DOHH2 (cell line): ENCODE results near the gene SLC6A3.

ENCODE experiments used
- H3F3A ChIP-seq: fragments of 200-600 bp; sonication (generic), shearing (Covaris generic); 2 replicates; pipeline ENCODE4 v1.6.0; 2016; ENCODE audit warnings: antibody characterized with exemption, mild to moderate bottlenecking; ENCODE audit not compliant: control insufficient read depth, insufficient read depth
- H3K27ac ChIP-seq: fragments of 200-600 bp; sonication (generic); 2 replicates; pipeline ENCODE4 v1.5.1; 2014; ENCODE audit warnings: low read depth, mild to moderate bottlenecking, low read length, moderate library complexity
- H3K27me3 ChIP-seq: fragments of 200-600 bp; sonication (generic); 2 replicates; pipeline ENCODE4 v1.6.1; 2014; ENCODE audit warnings: mild to moderate bottlenecking, low read length, mixed read lengths; ENCODE audit not compliant: control insufficient read depth
- H3K36me3 ChIP-seq: fragments of 200-600 bp; sonication (generic); 2 replicates; pipeline ENCODE4 v1.6.1; 2014; ENCODE audit warnings: mild to moderate bottlenecking, low read length, moderate library complexity, mixed read lengths; ENCODE audit not compliant: control insufficient read depth
- H3K4me1 ChIP-seq: fragments of 200-600 bp; sonication (generic); 2 replicates; pipeline ENCODE4 v1.6.1; 2014; ENCODE audit warnings: mild to moderate bottlenecking, low read length, mixed read lengths; ENCODE audit not compliant: control insufficient read depth
- H3K4me2 ChIP-seq: fragments of 200-600 bp; sonication (generic); 2 replicates; pipeline ENCODE4 v1.6.0; 2014; ENCODE audit warnings: mild to moderate bottlenecking, low read length, moderate library complexity
- H3K4me3 ChIP-seq: fragments of 200-600 bp; sonication (generic); 2 replicates; pipeline ENCODE4 v1.5.1; 2014; ENCODE audit warnings: mild to moderate bottlenecking, low read length, mixed read lengths
- H3K79me2 ChIP-seq: fragments of 200-600 bp; sonication (generic); 2 replicates; pipeline ENCODE4 v1.6.1; 2014; ENCODE audit warnings: mild to moderate bottlenecking, low read length, mixed read lengths; ENCODE audit not compliant: control insufficient read depth
- H3K9me2 ChIP-seq: fragments of 200-600 bp; sonication (generic); replicated peaks from 2 replicates; pipeline ENCODE4 v1.6.1; 2014; ENCODE audit warnings: mild to moderate bottlenecking, low read length, mixed read lengths; ENCODE audit not compliant: control insufficient read depth
- H3K9me3 ChIP-seq: fragments of 200-600 bp; sonication (generic); 2 replicates; pipeline ENCODE4 v1.6.1; 2014; ENCODE audit warnings: antibody characterized with exemption, low read length, mixed read lengths; ENCODE audit not compliant: control insufficient read depth, insufficient read depth
- H4K20me1 ChIP-seq: fragments of 200-600 bp; sonication (generic); 2 replicates; pipeline ENCODE4 v1.6.0; 2014; ENCODE audit warnings: low read depth, mild to moderate bottlenecking, antibody characterized with exemption, low read length, moderate library complexity; ENCODE audit not compliant: control insufficient read depth, insufficient read depth
- CTCF ChIP-seq: fragments of 200-600 bp; sonication (generic); IDR thresholded peaks from one replicate; pipeline ENCODE4 v1.5.1; 2014; ENCODE audit warnings: antibody characterized with exemption, mild to moderate bottlenecking, low read depth, low read length; ENCODE audit not compliant: poor library complexity, severe bottlenecking
- EZH2phosphoT487 ChIP-seq: fragments of 200-600 bp; sonication (generic); IDR thresholded peaks from 2 replicates; pipeline ENCODE4 v1.6.1; 2017; ENCODE audit warnings: borderline replicate concordance, mild to moderate bottlenecking, antibody characterized with exemption, low read length, moderate library complexity, mixed read lengths

The SLC6A3 gene

GRCh38 chr5:1405121-1405520 is 40.1 kb downstream of the SLC6A3 start:
- Histone ChIP-seq H3K36me3 (no peaks in the 10 kb centered on the region), H3K27ac (no peak overlapping the region), H3K27me3 (no peaks in the 10 kb centered on the region), H3K79me2 (no peaks in the 10 kb centered on the region), H3K4me3 (no peak overlapping the region), H3F3A (no peaks in the 10 kb centered on the region), H4K20me1 (no peaks in the 10 kb centered on the region), H3K9me2 (no peaks in the 10 kb centered on the region), H3K4me2 (no peak overlapping the region), H3K9me3 (no peaks in the 10 kb centered on the region), H3K4me1 (no peaks in the 10 kb centered on the region)
- TF ChIP-seq EZH2phosphoT487 (no peak), CTCF (no peak)

GRCh38 chr5:1404062-1404461 is 41.2 kb downstream of the SLC6A3 start:
- Histone ChIP-seq H3F3A (no peaks in the 10 kb centered on the region), H3K9me2 (no peaks in the 10 kb centered on the region), H3K27ac (no peak overlapping the region), H3K4me2 (no peak overlapping the region), H3K9me3 (no peaks in the 10 kb centered on the region), H3K79me2 (no peaks in the 10 kb centered on the region), H4K20me1 (no peaks in the 10 kb centered on the region), H3K27me3 (peaks cover 4% of the 10 kb centered on the region; the same call in 1 of the 2 replicates), H3K36me3 (no peaks in the 10 kb centered on the region), H3K4me3 (no peak overlapping the region), H3K4me1 (no peaks in the 10 kb centered on the region)
- TF ChIP-seq CTCF, result no peak
- no peak for TF ChIP-seq EZH2phosphoT487

- no peaks in the 10 kb centered on the region for H3K9me3 ChIP-seq
- no peak overlapping the region for H3K27ac ChIP-seq
- H4K20me1 ChIP-seq, result no peaks in the 10 kb centered on the region
- no peaks in the 10 kb centered on the region for H3K36me3 ChIP-seq
- H3K4me3 ChIP-seq, result no peak overlapping the region
- no peaks in the 10 kb centered on the region for H3K79me2 ChIP-seq
- H3K9me2 ChIP-seq, result no peaks in the 10 kb centered on the region
- no peaks in the 10 kb centered on the region for H3K4me1 ChIP-seq
- no peak for TF ChIP-seq CTCF
- no peak for TF ChIP-seq EZH2phosphoT487
- peaks cover 8% of the 10 kb centered on the region; the same call in 1 of the 2 replicates for H3K27me3 ChIP-seq
- H3F3A ChIP-seq, result no peaks in the 10 kb centered on the region
- no peak overlapping the region for H3K4me2 ChIP-seq
Observed at GRCh38 chr5:1402611-1403255, 42.5 kb downstream of the SLC6A3 start.
